Ovary (tissue), 3 donors: ENCODE data around the gene COQ10A.

ENCODE experiments used
- EP300 ChIP-seq: sonication (generic); formaldehyde crosslinking; IDR thresholded peaks from one replicate; pipeline ENCODE4 v1.6.1; 2017; ENCODE audit warnings: antibody characterized with exemption
- POLR2A ChIP-seq: fragments of 450-650 bp; IDR thresholded peaks from one replicate; pipeline ENCODE4 v1.6.1; 2017; ENCODE audit warnings: antibody characterized with exemption, mild to moderate bottlenecking, moderate library complexity
- TF ChIP-seq, protein P1 (sequence below), 3 donors: fragments of 450-650 bp in 2 of 3; fragments of 200-600 bp in 1 of 3; IDR thresholded peaks; one replicate each; pipeline versions ENCODE4 v1.5.1 to v1.8.0; 2016 to 2022; ENCODE audit warnings: antibody characterized with exemption in 3 of 3, mild to moderate bottlenecking in 1 of 3
- donor health status: DM: no; HTN: no; CAD: no.

GRCh38 chr12:56260921-56261320 is 5.8 kb upstream of the COQ10A start:
- TF ChIP-seq, protein P1, sequence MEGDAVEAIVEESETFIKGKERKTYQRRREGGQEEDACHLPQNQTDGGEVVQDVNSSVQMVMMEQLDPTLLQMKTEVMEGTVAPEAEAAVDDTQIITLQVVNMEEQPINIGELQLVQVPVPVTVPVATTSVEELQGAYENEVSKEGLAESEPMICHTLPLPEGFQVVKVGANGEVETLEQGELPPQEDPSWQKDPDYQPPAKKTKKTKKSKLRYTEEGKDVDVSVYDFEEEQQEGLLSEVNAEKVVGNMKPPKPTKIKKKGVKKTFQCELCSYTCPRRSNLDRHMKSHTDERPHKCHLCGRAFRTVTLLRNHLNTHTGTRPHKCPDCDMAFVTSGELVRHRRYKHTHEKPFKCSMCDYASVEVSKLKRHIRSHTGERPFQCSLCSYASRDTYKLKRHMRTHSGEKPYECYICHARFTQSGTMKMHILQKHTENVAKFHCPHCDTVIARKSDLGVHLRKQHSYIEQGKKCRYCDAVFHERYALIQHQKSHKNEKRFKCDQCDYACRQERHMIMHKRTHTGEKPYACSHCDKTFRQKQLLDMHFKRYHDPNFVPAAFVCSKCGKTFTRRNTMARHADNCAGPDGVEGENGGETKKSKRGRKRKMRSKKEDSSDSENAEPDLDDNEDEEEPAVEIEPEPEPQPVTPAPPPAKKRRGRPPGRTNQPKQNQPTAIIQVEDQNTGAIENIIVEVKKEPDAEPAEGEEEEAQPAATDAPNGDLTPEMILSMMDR (IDR thresholded peaks at IDR 0.05): no peak
- TF ChIP-seq POLR2A (no peak), EP300 (no peak)
